ENCODE data around the gene NAT14. TPM values are rescaled to one million over a fixed set of nuclear protein-coding genes. Genes with fewer than 3 reads are reported as not detected.

Gene NAT14
- total RNA-seq: 1.9 TPM

- Histone ChIP-seq H3K27me3 (ENCODE audit: insufficient read depth, low read length) (no peaks in the 10 kb centered on the region), H3K9me3 (ENCODE audit: low read depth, low read length) (no peaks in the 10 kb centered on the region), H3K4me3 (ENCODE audit: low read length) (peak within 1 kb of the TSS; percentile 41), H3K4me1 (ENCODE audit: insufficient read depth, low read length) (peaks cover 12% of the 10 kb centered on the region)
Measured at GRCh38 chr19:55484593-55485438, at the start of gene NAT14. Gene NAT14, plus strand, starts transcription at chr19:55485188. Its CDS starts 521 bp downstream, at chr19:55485709.

- H3K4me3 ChIP-seq (ENCODE audit: low read length): no peak overlapping the region
- peaks cover 61% of the 10 kb centered on the region for H3K27me3 ChIP-seq (ENCODE audit: insufficient read depth, low read length)
- H3K9me3 ChIP-seq (ENCODE audit: low read depth, low read length): no peaks in the 10 kb centered on the region
- peaks cover 18% of the 10 kb centered on the region for H3K4me1 ChIP-seq (ENCODE audit: insufficient read depth, low read length)
Measured at GRCh38 chr19:55436847-55437246, 48.1 kb upstream of the NAT14 start.

GRCh38 chr19:55437410-55437809 lies 47.6 kb upstream of the NAT14 start:
- H3K4me3 ChIP-seq (ENCODE audit: low read length): no peak overlapping the region

GRCh38 chr19:55439052-55439451 lies 45.9 kb upstream of the NAT14 start:
- Histone ChIP-seq H3K27me3 (ENCODE audit: insufficient read depth, low read length) (peaks cover 54% of the 10 kb centered on the region), H3K4me3 (ENCODE audit: low read length) (no peak overlapping the region), H3K4me1 (ENCODE audit: insufficient read depth, low read length) (peaks cover 20% of the 10 kb centered on the region), H3K9me3 (ENCODE audit: low read depth, low read length) (no peaks in the 10 kb centered on the region)

More at GRCh38 chr19:55437410-55437809, 47.6 kb upstream of the NAT14 start:
- peaks cover 20% of the 10 kb centered on the region for H3K4me1 ChIP-seq (ENCODE audit: insufficient read depth, low read length)
- peaks cover 58% of the 10 kb centered on the region for H3K27me3 ChIP-seq (ENCODE audit: insufficient read depth, low read length)
- no peaks in the 10 kb centered on the region for H3K9me3 ChIP-seq (ENCODE audit: low read depth, low read length)

- no peaks in the 10 kb centered on the region for H3K9me3 ChIP-seq (ENCODE audit: low read depth, low read length)
- no peak overlapping the region for H3K4me3 ChIP-seq (ENCODE audit: low read length)
- H3K4me1 ChIP-seq (ENCODE audit: insufficient read depth, low read length): peaks cover 20% of the 10 kb centered on the region
- peaks cover 62% of the 10 kb centered on the region for H3K27me3 ChIP-seq (ENCODE audit: insufficient read depth, low read length)
Measured at GRCh38 chr19:55440411-55441105, 44.4 kb upstream of the NAT14 start.

GRCh38 chr19:55441319-55441691 lies 43.7 kb upstream of the NAT14 start:
- no peak overlapping the region for H3K4me3 ChIP-seq (ENCODE audit: low read length)
- H3K27me3 ChIP-seq (ENCODE audit: insufficient read depth, low read length): peaks cover 62% of the 10 kb centered on the region
- no peaks in the 10 kb centered on the region for H3K9me3 ChIP-seq (ENCODE audit: low read depth, low read length)
- H3K4me1 ChIP-seq (ENCODE audit: insufficient read depth, low read length): peaks cover 20% of the 10 kb centered on the region

- H3K9me3 ChIP-seq (ENCODE audit: low read depth, low read length): no peaks in the 10 kb centered on the region
- H3K4me3 ChIP-seq (ENCODE audit: low read length): no peak overlapping the region
- H3K27me3 ChIP-seq (ENCODE audit: insufficient read depth, low read length): peaks cover 59% of the 10 kb centered on the region
- H3K4me1 ChIP-seq (ENCODE audit: insufficient read depth, low read length): peaks cover 20% of the 10 kb centered on the region
Measured at GRCh38 chr19:55441692-55442321, 43.2 kb upstream of the NAT14 start.

GRCh38 chr19:55442372-55442961 lies 42.5 kb upstream of the NAT14 start:
- peaks cover 57% of the 10 kb centered on the region for H3K27me3 ChIP-seq (ENCODE audit: insufficient read depth, low read length)
- peaks cover 20% of the 10 kb centered on the region for H3K4me1 ChIP-seq (ENCODE audit: insufficient read depth, low read length)
- H3K9me3 ChIP-seq (ENCODE audit: low read depth, low read length): no peaks in the 10 kb centered on the region
- H3K4me3 ChIP-seq (ENCODE audit: low read length): no peak overlapping the region

GRCh38 chr19:55443045-55443823 lies 41.8 kb upstream of the NAT14 start, which contains the start of gene SHISA7:
Gene SHISA7, minus strand, starts transcription at chr19:55443300. Its CDS starts 437 bp downstream, at chr19:55442863.
- Histone ChIP-seq H3K27me3 (ENCODE audit: insufficient read depth, low read length) (peaks cover 54% of the 10 kb centered on the region), H3K9me3 (ENCODE audit: low read depth, low read length) (no peaks in the 10 kb centered on the region), H3K4me3 (ENCODE audit: low read length) (no peak within 1 kb of the TSS), H3K4me1 (ENCODE audit: insufficient read depth, low read length) (peaks cover 20% of the 10 kb centered on the region)

GRCh38 chr19:55443824-55444480 lies 41.0 kb upstream of the NAT14 start:
- Histone ChIP-seq H3K4me1 (ENCODE audit: insufficient read depth, low read length) (peaks cover 20% of the 10 kb centered on the region), H3K9me3 (ENCODE audit: low read depth, low read length) (no peaks in the 10 kb centered on the region), H3K4me3 (ENCODE audit: low read length) (no peak overlapping the region), H3K27me3 (ENCODE audit: insufficient read depth, low read length) (peaks cover 48% of the 10 kb centered on the region)

GRCh38 chr19:55444646-55445045 lies 40.3 kb upstream of the NAT14 start:
- Histone ChIP-seq H3K27me3 (ENCODE audit: insufficient read depth, low read length) (peaks cover 48% of the 10 kb centered on the region), H3K9me3 (ENCODE audit: low read depth, low read length) (no peaks in the 10 kb centered on the region), H3K4me1 (ENCODE audit: insufficient read depth, low read length) (peaks cover 20% of the 10 kb centered on the region), H3K4me3 (ENCODE audit: low read length) (no peak overlapping the region)

- H3K4me1 ChIP-seq (ENCODE audit: insufficient read depth, low read length): peaks cover 10% of the 10 kb centered on the region
- H3K9me3 ChIP-seq (ENCODE audit: low read depth, low read length): no peaks in the 10 kb centered on the region
- H3K4me3 ChIP-seq (ENCODE audit: low read length): no peak overlapping the region
- H3K27me3 ChIP-seq (ENCODE audit: insufficient read depth, low read length): peaks cover 41% of the 10 kb centered on the region
Measured at GRCh38 chr19:55446060-55446459, 38.9 kb upstream of the NAT14 start.

- H3K27me3 ChIP-seq (ENCODE audit: insufficient read depth, low read length): peaks cover 37% of the 10 kb centered on the region
- H3K4me1 ChIP-seq (ENCODE audit: insufficient read depth, low read length): peaks cover 5% of the 10 kb centered on the region
- no peaks in the 10 kb centered on the region for H3K9me3 ChIP-seq (ENCODE audit: low read depth, low read length)
- no peak overlapping the region for H3K4me3 ChIP-seq (ENCODE audit: low read length)
Measured at GRCh38 chr19:55447421-55448174, 37.4 kb upstream of the NAT14 start.

Data from mononuclear cell (primary cell).